Fibroblast of lung (primary cell): ENCODE results near the gene MAPT. TPM values are rescaled to one million over a fixed set of nuclear protein-coding genes. Genes with fewer than 3 reads are reported as not detected.
"Not testable (repeated sequence)": the region's sequence is repeated elsewhere in the genome, so short reads cannot be mapped to it uniquely, and the experiment has no call there.

Experiments used
- DNase-seq, 2 donors: peaks; one replicate each; pipeline versions ENCODE4 v3.0.0 to v3.0.0-alpha.2; 2010; ENCODE audit warnings: low read depth in 2 of 2
- H2AFZ ChIP-seq: 2 replicates; pipeline ENCODE4 v1.5.1; 2012; ENCODE audit warnings: low read length, control low read depth, inconsistent platforms
- H3K27ac ChIP-seq: 2 replicates; pipeline ENCODE4 v1.5.1; 2011; ENCODE audit warnings: low read length, control low read depth; ENCODE audit not compliant: insufficient read depth
- H3K27me3 ChIP-seq: 2 replicates; pipeline ENCODE4 v1.5.1; 2011; ENCODE audit warnings: mild to moderate bottlenecking, low read length; ENCODE audit not compliant: control insufficient read depth, insufficient read depth
- H3K36me3 ChIP-seq: 2 replicates; pipeline ENCODE4 v1.5.1; 2011; ENCODE audit warnings: low read length; ENCODE audit not compliant: control insufficient read depth, insufficient read depth
- H3K4me1 ChIP-seq: 2 replicates; pipeline ENCODE4 v1.5.1; 2011; ENCODE audit warnings: low read length; ENCODE audit not compliant: control insufficient read depth, insufficient read depth; ENCODE audit errors: extremely low read depth
- H3K4me2 ChIP-seq: 2 replicates; pipeline ENCODE4 v1.5.1; 2011; ENCODE audit warnings: low read length, control low read depth; ENCODE audit not compliant: insufficient read depth; ENCODE audit errors: extremely low read depth
- H3K4me3 ChIP-seq, 4 experiments: fragments of 200-600 bp in 1 of 4; sonication (generic) in 1 of 4; replicated peaks in 1 of 4; 2 replicates each; pipeline ENCODE4 v1.5.1; 2011 to 2016; ENCODE audit warnings: low read length in 4 of 4, low read depth in 3 of 4, mild to moderate bottlenecking in 3 of 4, control low read depth in 2 of 4, inconsistent platforms in 1 of 4, mixed read lengths in 1 of 4; ENCODE audit not compliant: insufficient read depth in 1 of 4; ENCODE audit errors: control extremely low read depth in 1 of 4
- H3K79me2 ChIP-seq: 2 replicates; pipeline ENCODE4 v1.5.1; 2012; ENCODE audit warnings: mild to moderate bottlenecking, low read length, inconsistent platforms; ENCODE audit not compliant: control insufficient read depth, insufficient read depth
- H3K9ac ChIP-seq: 2 replicates; pipeline ENCODE4 v1.5.1; 2011; ENCODE audit warnings: mild to moderate bottlenecking, low read length, control low read depth; ENCODE audit not compliant: insufficient read depth
- H3K9me3 ChIP-seq: 2 replicates; pipeline ENCODE4 v1.5.1; 2012; ENCODE audit warnings: low read depth, low read length; ENCODE audit not compliant: control insufficient read depth, insufficient read depth
- H4K20me1 ChIP-seq: 2 replicates; pipeline ENCODE4 v1.5.1; 2011; ENCODE audit warnings: low read length; ENCODE audit not compliant: control insufficient read depth, insufficient read depth; ENCODE audit errors: extremely low read depth
- EZH2 ChIP-seq: IDR thresholded peaks from 2 replicates; pipeline ENCODE4 v1.5.1; 2012; ENCODE audit warnings: low read length, control low read depth, mild to moderate bottlenecking; ENCODE audit errors: missing control alignments
- polyA plus RNA-seq, 2 donors: library from polyadenylated mRNA; depleted of rRNA in 1 of 2; stranded (reverse) in 1 of 2; unstranded in 1 of 2; fragments of >200 nt; gene quantifications; 2 replicates each; pipeline ENCODE4 v1.2.1, GENCODE V29; 2011 to 2012; ENCODE audit warnings: missing spikeins in 1 of 2
- total RNA-seq: library from RNA; depleted of rRNA; stranded (reverse); fragments of >200 nt; gene quantifications from 2 replicates; pipeline ENCODE4 v1.2.1, GENCODE V29; 2014
- TF ChIP-seq, protein P1 (sequence below), 2 donors: IDR thresholded peaks in 1 of 2; conservative IDR thresholded peaks in 1 of 2; 1 replicate in 1 of 2; 2 replicates in 1 of 2; pipeline ENCODE4 v1.5.1; 2011 to 2012; ENCODE audit warnings: low read length in 2 of 2, control low read depth in 1 of 2, inconsistent platforms in 1 of 2, low read depth in 1 of 2, mild to moderate bottlenecking in 1 of 2

MAPT gene
- total and polyA plus RNA-seq, 2 donors (not counting 1 experiment from before 2014, with no cell fraction given), result 0.09 to 0.50 TPM

DNA sequence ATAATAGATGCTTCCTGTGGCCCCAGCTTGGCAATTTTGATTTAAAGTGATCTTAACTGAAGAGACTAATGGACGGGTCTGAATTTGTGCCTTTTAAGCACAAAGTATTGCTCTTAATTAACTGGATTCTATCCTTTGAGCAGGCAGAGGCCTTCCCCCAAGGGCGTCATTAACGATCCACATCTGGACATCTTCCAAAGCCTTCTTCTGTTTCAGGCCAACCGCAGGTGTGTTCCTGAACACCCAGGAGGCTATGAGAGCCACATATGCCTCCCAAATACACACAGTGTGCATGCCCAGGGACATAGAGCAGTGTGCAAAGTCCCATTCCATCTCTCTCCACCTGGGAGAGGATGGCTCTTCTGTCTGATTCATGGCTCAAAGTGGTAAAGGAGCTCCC lies 42.3 kb downstream of the MAPT start:
- Histone ChIP-seq H3K4me3 (no peak overlapping the region), H3K4me2 (no peak overlapping the region), H2AFZ (no peak overlapping the region), H4K20me1 (no peaks in the 10 kb centered on the region), H3K9me3 (no peaks in the 10 kb centered on the region), H3K36me3 (no peaks in the 10 kb centered on the region), H3K79me2 (no peaks in the 10 kb centered on the region), H3K27ac (no peak overlapping the region), H3K9ac (no peak overlapping the region), H3K27me3 (peaks cover 6% of the 10 kb centered on the region), H3K4me1 (no peaks in the 10 kb centered on the region)
- TF ChIP-seq, protein P1, sequence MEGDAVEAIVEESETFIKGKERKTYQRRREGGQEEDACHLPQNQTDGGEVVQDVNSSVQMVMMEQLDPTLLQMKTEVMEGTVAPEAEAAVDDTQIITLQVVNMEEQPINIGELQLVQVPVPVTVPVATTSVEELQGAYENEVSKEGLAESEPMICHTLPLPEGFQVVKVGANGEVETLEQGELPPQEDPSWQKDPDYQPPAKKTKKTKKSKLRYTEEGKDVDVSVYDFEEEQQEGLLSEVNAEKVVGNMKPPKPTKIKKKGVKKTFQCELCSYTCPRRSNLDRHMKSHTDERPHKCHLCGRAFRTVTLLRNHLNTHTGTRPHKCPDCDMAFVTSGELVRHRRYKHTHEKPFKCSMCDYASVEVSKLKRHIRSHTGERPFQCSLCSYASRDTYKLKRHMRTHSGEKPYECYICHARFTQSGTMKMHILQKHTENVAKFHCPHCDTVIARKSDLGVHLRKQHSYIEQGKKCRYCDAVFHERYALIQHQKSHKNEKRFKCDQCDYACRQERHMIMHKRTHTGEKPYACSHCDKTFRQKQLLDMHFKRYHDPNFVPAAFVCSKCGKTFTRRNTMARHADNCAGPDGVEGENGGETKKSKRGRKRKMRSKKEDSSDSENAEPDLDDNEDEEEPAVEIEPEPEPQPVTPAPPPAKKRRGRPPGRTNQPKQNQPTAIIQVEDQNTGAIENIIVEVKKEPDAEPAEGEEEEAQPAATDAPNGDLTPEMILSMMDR (conservative IDR thresholded peaks at IDR 0.05 in 1 of 2, IDR thresholded peaks at IDR 0.05 in 1 of 2; ENCODE audit: low read depth in 1 of 2, low read length in 2 of 2), result no peak
- TF ChIP-seq EZH2, result no peak
- DNase-seq, result no peak

DNA sequence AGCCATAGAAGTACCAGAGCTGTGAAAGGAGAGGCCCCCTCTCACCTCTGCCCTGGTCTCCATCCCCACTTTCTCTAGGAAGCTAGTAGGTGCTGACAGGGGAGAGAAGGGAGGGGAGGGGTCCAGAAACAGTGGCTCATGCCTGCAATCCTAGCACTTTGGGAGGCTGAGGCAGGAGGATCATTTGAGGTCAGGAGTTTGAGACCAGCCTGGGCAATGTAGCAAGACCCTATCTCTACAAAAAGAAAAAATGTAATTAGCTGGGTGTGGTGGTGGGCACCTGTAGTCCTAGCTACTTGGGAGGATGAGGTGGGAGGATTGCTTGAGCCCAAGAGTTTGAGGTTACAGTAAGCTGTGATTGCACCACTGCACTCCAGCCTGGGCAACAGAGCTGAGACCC lies 42.8 kb downstream of the MAPT start:
- not testable (repeated sequence) for H3K9me3 ChIP-seq, H3K27ac ChIP-seq, H3K27me3 ChIP-seq, DNase-seq, H3K9ac ChIP-seq, H3K79me2 ChIP-seq, H3K36me3 ChIP-seq, H2AFZ ChIP-seq, H3K4me2 ChIP-seq, H4K20me1 ChIP-seq, H3K4me1 ChIP-seq, H3K4me3 ChIP-seq

DNA sequence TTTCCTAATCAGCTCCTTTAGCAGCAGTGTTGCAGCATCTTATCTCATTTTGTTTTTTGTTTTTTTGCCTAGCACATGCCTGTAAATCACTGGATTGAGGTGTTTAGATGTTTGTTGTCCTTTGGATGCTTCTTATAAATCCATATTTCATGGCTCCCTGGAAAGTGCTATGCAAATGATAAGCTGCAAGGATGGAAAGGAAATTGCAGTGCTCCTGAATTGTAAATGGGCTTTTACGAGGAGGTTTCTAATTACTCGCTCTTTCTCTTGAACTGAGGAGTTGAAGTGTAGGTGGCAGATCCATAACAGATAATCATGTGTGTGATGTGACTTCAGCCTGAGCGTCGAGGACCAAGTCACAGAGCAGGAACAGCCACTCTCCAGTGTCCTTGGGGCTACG lies 45.0 kb downstream of the MAPT start:
- no peaks in the 10 kb centered on the region for H3K4me1 ChIP-seq
- no peaks in the 10 kb centered on the region for H3K9me3 ChIP-seq
- no peaks in the 10 kb centered on the region for H4K20me1 ChIP-seq
- H2AFZ ChIP-seq, result no peak overlapping the region
- no peaks in the 10 kb centered on the region for H3K36me3 ChIP-seq
- H3K9ac ChIP-seq, result no peak overlapping the region
- no peak overlapping the region for H3K4me2 ChIP-seq
- H3K27me3 ChIP-seq, result peaks cover 6% of the 10 kb centered on the region
- no peak for TF ChIP-seq EZH2
- TF ChIP-seq, protein P1 (conservative IDR thresholded peaks at IDR 0.05 in 1 of 2, IDR thresholded peaks at IDR 0.05 in 1 of 2; ENCODE audit: low read depth in 1 of 2, low read length in 2 of 2), result no peak
- no peak overlapping the region for H3K27ac ChIP-seq
- no peak overlapping the region for H3K4me3 ChIP-seq
- DNase-seq, result no peak
- H3K79me2 ChIP-seq, result no peaks in the 10 kb centered on the region
